GM18526 (cell line): ENCODE data around the gene NFATC2.

ENCODE experiments used
- POLR2A ChIP-seq: IDR thresholded peaks from 3 replicates; pipeline ENCODE4 v1.6.1; 2011; ENCODE audit not compliant: insufficient read length; ENCODE audit errors: extremely low read depth

NFATC2 gene

GRCh38 chr20:51532577-51533191, 9.8 kb downstream of the NFATC2 start:
- no peak for TF ChIP-seq POLR2A

GRCh38 chr20:51531712-51532456, 10.6 kb downstream of the NFATC2 start:
- no peak for TF ChIP-seq POLR2A

GRCh38 chr20:51531141-51531710, 11.3 kb downstream of the NFATC2 start:
- no peak for TF ChIP-seq POLR2A

DNA sequence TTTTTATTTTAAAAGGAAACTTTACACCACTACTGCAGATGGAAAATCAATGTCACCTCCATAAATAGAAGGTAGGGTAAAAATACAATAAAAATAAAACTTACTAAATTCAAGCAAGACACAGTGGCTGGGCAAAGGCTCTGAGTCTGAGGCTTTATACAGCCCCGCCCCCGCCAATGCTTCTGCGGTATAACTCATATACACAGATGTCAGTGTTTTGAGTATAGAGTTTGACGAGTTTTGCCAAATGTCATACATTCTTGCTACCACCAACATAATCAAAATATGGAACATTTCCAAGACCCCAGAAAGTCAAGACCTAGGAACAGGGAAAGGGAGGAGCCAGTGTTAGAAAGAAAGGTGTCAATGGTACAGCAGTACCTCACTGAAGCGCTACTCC, 12.8 kb downstream of the NFATC2 start:
- no peak for TF ChIP-seq POLR2A

GRCh38 chr20:51529081-51529681, 13.3 kb downstream of the NFATC2 start:
- no peak for TF ChIP-seq POLR2A

DNA sequence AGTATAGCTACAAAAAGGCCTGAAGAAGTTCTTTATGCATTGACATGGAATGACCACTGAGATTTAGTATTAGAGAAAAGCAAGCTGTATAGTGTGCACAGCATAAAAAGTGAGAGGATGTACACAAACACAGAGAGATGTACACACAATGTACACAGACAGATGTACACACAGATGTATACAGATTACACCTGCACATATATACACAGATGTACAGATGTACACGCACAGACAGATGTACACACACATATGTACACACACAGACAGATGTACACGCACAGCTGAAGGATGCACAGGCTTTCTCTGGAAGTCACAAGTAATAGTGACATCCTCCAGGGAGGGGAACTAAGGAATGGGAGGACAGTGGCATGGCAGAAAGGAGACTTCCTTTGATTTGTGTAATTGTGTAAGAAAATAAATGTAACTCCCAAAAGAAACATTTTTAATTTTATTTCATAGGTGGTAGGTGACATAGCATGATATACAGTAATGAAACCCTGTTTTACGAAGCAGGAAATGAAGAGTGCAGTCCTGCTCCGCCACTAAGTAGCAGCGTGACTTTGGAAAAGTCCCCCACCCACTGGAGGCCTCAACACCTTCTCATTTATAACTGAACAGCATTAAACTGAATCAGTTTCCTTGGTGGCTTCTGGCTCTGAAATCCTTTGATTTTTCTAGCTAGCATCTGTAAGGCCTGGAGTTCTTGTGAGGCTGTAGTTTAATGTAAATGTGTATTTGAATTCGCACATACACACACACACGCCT, 14.1 kb downstream of the NFATC2 start:
- no peak for TF ChIP-seq POLR2A

- TF ChIP-seq POLR2A = no peak
Measured at GRCh38 chr20:51526754-51527153, 15.8 kb downstream of the NFATC2 start.

DNA sequence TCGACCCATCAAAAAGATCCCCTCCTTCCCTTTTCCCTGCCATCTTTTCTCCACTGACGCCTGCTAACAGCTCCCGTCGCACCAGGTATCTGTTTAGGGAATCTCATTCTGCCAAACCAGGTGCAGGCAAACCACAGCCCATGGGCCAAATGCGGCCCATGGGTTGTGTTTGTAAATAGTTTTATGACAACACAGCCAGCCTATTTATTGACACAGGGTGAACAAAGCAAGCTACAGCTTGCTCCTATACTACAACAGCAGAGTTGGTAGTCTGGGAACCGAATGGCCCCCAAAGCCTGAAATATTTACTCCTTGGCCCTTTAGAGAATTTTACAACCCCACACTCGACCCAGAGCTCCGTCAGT, 16.4 kb downstream of the NFATC2 start:
- TF ChIP-seq POLR2A = no peak

DNA sequence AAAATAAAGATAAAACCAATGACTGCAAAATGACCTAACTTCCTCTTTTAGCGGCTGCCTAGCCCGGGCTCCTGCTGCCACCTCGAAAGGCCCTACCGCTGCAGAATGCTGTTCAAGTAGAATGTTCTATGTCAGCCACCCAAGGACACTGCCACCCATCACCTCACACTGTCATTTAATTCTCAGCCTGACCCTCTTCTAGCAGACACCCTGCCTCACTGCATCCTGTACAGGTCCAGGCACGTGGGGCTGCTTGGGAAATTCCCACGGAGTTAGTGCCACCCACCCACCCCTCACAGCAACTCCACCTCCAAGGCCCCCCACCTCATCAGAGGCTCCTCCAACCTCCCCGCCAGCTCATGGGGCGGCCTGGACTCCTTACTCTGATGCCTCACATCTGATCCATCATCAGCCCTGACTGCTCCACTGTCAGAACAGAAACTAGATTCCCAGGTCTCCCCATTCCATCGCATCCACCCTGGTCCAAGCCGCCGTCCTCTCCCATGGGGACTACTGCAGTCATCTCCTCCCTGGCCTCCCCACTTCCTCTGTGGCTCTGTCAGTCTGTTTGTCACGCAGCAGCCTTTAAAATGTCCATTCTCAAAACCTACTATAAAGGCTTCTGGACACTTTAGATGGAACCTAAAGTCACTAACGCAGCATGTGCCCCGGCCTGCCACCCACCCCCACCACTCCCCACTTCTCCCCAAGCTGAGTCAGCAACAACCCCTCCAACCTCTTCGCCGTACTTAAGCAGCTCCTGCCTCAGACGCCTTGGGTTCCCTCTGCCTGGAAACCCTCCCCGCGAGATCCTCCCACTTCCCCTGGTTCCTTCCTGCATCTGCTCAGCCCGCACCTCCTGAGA, 17.0 kb downstream of the NFATC2 start:
- TF ChIP-seq POLR2A = no peak

GRCh38 chr20:51523276-51524013, 19.1 kb downstream of the NFATC2 start:
- TF ChIP-seq POLR2A = no peak

GRCh38 chr20:51522207-51522606, 20.3 kb downstream of the NFATC2 start:
- TF ChIP-seq POLR2A = no peak

DNA sequence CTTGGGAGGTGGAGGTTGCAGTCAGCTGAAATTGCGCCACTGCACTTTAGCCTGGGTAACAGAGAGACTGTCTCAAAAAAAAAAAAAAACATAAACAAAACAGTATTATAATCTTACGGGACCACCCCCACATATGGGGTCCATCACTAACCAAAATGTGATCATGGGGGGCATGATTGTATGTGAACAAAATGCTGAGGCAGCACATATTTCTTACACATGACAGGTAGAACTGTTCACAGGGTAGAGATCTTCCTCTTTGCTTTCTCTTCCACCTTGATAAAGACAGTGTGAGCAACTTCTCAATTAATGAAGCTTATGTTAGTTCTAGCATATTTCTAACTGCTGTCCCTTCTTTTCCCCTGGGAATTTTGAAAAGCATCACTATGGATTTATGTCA, 24.7 kb downstream of the NFATC2 start:
- no peak for TF ChIP-seq POLR2A

GRCh38 chr20:51516855-51517254, 25.7 kb downstream of the NFATC2 start:
- TF ChIP-seq POLR2A = no peak

- TF ChIP-seq POLR2A = no peak
Measured at GRCh38 chr20:51514836-51515235, 27.7 kb downstream of the NFATC2 start.
